GM18519 (cell line): Measurements from ENCODE around the gene NEURL1B.
A peak's percentile ranks its signal among the peaks of the same experiment; 100 is the strongest.

Experiments
- ATAC-seq: cut with Tn5 transposase; IDR thresholded peaks from one replicate; pipeline ENCODE4 v1.9.1; 2021; ENCODE audit warnings: mild to moderate bottlenecking, moderate library complexity; ENCODE audit not compliant: unreplicated experiment, low FRiP score

NEURL1B gene

GRCh38 chr5:172713113-172713808, 72.2 kb downstream of the NEURL1B start:
- ATAC-seq: no peak

GRCh38 chr5:172713809-172714490, 72.9 kb downstream of the NEURL1B start:
- no peak for ATAC-seq

GRCh38 chr5:172714491-172715420, 73.7 kb downstream of the NEURL1B start:
- peak; percentile 75 for ATAC-seq

- no peak for ATAC-seq
These were observed 74.3 kb downstream of the NEURL1B start for GRCh38 chr5:172715421-172715780.

GRCh38 chr5:172715931-172716682, 75.0 kb downstream of the NEURL1B start:
- no peak for ATAC-seq

GRCh38 chr5:172716796-172717313, 75.8 kb downstream of the NEURL1B start:
- no peak for ATAC-seq

GRCh38 chr5:172717481-172718195, 76.6 kb downstream of the NEURL1B start:
- no peak for ATAC-seq

- no peak for ATAC-seq
These were observed 77.6 kb downstream of the NEURL1B start for GRCh38 chr5:172718527-172719114.

GRCh38 chr5:172719211-172719610, 78.1 kb downstream of the NEURL1B start:
- no peak for ATAC-seq

GRCh38 chr5:172720655-172721054, 79.6 kb downstream of the NEURL1B start:
- ATAC-seq: no peak

- ATAC-seq: no peak
These were observed 80.6 kb downstream of the NEURL1B start for GRCh38 chr5:172721455-172722326.

- ATAC-seq: no peak
These were observed 81.3 kb downstream of the NEURL1B start for GRCh38 chr5:172722327-172722815.

- no peak for ATAC-seq
These were observed 82.4 kb downstream of the NEURL1B start for GRCh38 chr5:172723508-172723907.

GRCh38 chr5:172724242-172725183, 83.5 kb downstream of the NEURL1B start:
- ATAC-seq: no peak

GRCh38 chr5:172725273-172725672, 84.2 kb downstream of the NEURL1B start:
- ATAC-seq: no peak

- no peak for ATAC-seq
These were observed 84.7 kb downstream of the NEURL1B start for GRCh38 chr5:172725785-172726184.

- no peak for ATAC-seq
These were observed 85.9 kb downstream of the NEURL1B start for GRCh38 chr5:172726966-172727365.
